Measurements from ENCODE around the gene ARID5B.
"Not testable (repeated sequence)": the region's sequence is repeated elsewhere in the genome, so short reads cannot be mapped to it uniquely, and the experiment has no call there.

The ARID5B gene

GRCh38 chr10:62025901-62026879 is 124.7 kb downstream of the ARID5B start:
- in situ Hi-C loops (cut with MboI; ENCODE audit: low sequenced_read_pairs) = no loop called here

DNA sequence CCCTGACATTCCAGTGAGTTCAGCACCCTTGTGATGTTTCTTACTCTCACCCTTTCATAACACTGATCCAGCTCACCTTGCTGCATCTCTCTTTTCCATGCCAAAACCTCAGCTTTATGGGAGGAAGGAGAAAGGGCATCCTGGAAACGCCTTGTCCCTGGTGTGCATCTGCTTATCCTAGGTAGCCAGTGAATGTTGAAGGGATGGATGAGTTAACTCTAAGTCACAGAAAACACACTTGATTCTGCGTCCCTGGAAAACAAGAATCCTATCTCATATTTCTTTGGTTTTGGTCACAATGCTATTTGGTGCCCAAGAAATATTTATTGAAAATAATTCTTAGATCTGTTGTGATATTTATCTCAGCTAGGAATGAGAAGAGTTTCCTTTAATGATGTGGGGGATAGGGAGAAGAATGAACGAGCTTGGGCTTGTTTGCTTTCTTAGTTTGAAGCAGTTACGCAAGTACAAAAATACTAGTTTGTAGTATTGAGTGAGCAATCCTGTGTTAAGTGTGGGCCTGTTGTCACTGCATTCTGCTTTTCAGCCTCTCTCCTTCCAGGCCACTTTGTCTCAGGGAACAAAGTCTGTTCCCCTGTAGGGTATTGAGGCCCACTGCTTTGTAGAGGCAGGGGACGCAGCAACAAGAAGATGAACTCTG is 126.5 kb downstream of the ARID5B start:
- in situ Hi-C loops (cut with MboI; ENCODE audit: low sequenced_read_pairs) = no loop called here

DNA sequence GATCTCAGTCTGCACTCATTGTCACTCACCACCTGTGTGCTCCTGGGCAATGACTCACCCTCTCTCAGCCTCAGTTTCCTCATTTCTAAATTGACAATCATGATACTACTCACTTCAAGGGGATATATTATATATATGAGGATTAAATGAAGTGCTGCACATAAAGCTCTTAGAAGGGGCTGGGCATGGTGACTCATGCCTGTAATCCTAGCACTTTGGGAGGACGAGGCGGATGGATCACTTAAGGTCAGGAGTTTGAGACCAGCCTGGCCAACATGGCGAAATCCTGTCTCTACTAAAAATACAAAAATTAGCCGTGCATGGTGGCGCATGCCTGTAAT is 127.0 kb downstream of the ARID5B start:
- in situ Hi-C loops (cut with MboI; ENCODE audit: low sequenced_read_pairs) = not testable (repeated sequence)

GRCh38 chr10:62029401-62029800 is 127.9 kb downstream of the ARID5B start:
- in situ Hi-C loops (cut with MboI; ENCODE audit: low sequenced_read_pairs) = no loop called here

- in situ Hi-C loops (cut with MboI; ENCODE audit: low sequenced_read_pairs) = no loop called here
Observed at GRCh38 chr10:62031507-62031906, 130.0 kb downstream of the ARID5B start.

- in situ Hi-C loops (cut with MboI; ENCODE audit: low sequenced_read_pairs) = no loop called here
Observed at GRCh38 chr10:62033125-62033524, 131.6 kb downstream of the ARID5B start.

- in situ Hi-C loops (cut with MboI; ENCODE audit: low sequenced_read_pairs) = no loop called here
Observed at GRCh38 chr10:62034096-62034640, 132.7 kb downstream of the ARID5B start.

GRCh38 chr10:62036186-62037081 is 134.9 kb downstream of the ARID5B start:
- in situ Hi-C loops (cut with MboI; ENCODE audit: low sequenced_read_pairs) = no loop called here

DNA sequence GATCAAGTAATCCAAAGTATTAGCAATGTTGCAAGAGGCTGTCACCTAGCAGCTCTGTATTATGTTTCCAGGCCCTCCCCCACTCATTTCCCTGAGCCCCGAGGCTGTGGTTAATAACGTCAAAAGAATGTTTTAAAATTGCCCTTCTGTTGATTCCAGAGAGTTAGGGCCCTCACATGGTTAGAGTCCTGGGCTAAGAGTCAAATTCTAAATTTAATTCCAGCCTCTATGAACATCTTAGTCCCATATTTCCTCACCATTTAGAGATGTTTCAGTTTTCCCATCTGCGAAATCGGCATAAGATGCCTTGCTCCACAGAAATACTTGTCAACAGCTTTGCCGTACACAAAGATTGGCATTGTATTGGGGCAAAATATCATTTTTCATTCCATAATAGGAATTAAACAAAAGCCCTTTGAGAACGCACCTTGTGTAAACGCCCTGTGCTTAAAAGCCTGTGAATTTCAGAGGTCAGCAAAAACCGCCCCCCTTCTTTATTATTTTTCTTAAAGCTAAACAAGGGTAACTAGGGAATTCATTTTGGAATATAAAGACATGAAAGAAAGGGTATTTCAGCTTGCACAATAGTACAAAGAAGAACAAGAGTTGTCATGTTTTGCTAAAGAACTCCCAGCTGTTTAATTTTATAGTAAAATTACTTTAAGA is 135.8 kb downstream of the ARID5B start:
- in situ Hi-C loops (cut with MboI; ENCODE audit: low sequenced_read_pairs) = no loop called here

GRCh38 chr10:62037890-62038608 is 136.6 kb downstream of the ARID5B start:
- in situ Hi-C loops (cut with MboI; ENCODE audit: low sequenced_read_pairs) = no loop called here

GRCh38 chr10:62038609-62039190 is 137.2 kb downstream of the ARID5B start:
- in situ Hi-C loops (cut with MboI; ENCODE audit: low sequenced_read_pairs) = no loop called here

GRCh38 chr10:62039954-62040353 is 138.5 kb downstream of the ARID5B start:
- in situ Hi-C loops (cut with MboI; ENCODE audit: low sequenced_read_pairs) = no loop called here

DNA sequence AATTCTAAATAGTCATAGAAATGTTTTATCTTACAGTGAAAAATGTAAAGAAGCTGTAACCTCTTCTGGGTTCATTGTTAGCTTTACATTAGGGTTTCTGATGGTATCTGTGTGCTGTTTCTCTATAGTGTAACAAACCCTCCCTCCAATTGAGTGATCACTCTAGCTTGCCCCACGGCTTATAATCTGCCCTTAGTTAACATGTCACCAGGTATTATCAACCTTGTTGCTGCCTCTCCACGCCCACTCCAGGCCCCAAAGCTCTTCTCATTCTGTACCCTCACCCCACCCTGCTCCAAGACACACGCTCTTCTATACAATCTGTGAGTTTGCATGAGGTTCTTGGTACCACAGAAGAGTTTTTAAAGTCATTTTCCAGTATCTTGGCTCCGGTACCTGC is 139.4 kb downstream of the ARID5B start:
- in situ Hi-C loops (cut with MboI; ENCODE audit: low sequenced_read_pairs) = no loop called here

GRCh38 chr10:62043421-62044021 is 142.0 kb downstream of the ARID5B start:
- in situ Hi-C loops (cut with MboI; ENCODE audit: low sequenced_read_pairs) = no loop called here

- in situ Hi-C loops (cut with MboI; ENCODE audit: low sequenced_read_pairs) = no loop called here
Observed at GRCh38 chr10:62044566-62044965, 143.1 kb downstream of the ARID5B start.

- in situ Hi-C loops (cut with MboI; ENCODE audit: low sequenced_read_pairs) = no loop called here
Observed at GRCh38 chr10:62045765-62046521, 144.4 kb downstream of the ARID5B start.

GRCh38 chr10:62046522-62047227 is 145.2 kb downstream of the ARID5B start:
- in situ Hi-C loops (cut with MboI; ENCODE audit: low sequenced_read_pairs) = no loop called here

All from HL-60/S4 treated with retinoic acid at 250 ng/mL for 4 days and 3 days (cell line).